Measurements from ENCODE around the gene VANGL1. TPM values are rescaled to one million over a fixed set of nuclear protein-coding genes. Genes with fewer than 3 reads are reported as not detected.

Gene VANGL1
- total and polyA plus RNA-seq, 2 of the 13 experiments (the other 11 are each of a cell fraction or from before 2014, with no cell fraction given) = 5.3 to 9.4 TPM

DNA sequence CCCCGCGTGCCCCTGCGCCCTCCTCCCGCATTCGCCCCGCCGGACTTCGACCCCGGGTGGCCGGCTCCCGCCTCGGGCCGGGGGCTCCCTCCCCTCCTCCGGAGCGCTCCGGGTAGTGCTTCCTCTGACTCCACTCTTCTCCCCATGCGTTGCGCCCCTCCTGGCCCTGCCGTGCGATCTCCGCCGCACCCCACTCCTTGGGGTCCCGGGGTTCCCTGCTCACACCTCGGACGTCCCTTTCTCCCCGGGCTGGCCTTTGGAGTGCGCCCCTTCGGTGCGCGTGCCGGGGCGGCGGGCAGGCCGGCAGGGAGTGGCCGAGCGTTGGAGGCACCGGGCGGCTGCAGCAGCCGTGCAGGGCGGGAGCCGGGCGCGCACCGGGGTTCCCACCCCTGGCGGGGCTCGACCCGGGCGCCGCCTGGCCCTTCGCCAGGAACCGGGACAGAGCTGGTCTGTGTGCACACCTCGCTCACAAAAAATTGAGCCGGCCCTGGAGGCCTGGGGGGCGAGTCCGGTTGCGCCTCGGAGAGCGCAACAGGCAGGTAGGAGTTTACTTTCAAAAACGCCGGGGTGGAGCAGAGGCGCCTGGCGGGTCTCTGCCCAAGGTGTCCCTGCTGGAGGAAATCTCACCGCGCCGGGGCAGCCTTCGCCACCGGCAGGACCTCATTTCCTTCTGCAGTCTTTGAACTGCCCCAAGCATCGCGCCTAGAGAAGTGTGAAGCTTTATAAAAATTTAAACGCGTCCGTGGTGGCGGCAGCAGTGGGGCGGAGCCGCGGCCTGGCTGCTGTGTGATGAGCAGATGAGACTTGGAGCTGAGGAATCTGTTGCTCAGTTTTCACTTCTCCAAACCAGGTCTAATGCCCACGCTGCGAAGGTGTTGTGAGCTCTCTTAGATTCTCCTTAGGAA lies 650 bp downstream of the VANGL1 start (continued):
- TF ChIP-seq ETV5 (CRISPR knock-in tag; IDR thresholded peaks at IDR 0.05; ENCODE audit: borderline replicate concordance) = peak; percentile 10; the same call in 1 of the 2 replicates
- no peak for TF ChIP-seq ZNF296 (CRISPR knock-in tag; conservative IDR thresholded peaks at IDR 0.05)
- TF ChIP-seq MYC (CRISPR knock-in tag; IDR thresholded peaks at IDR 0.05; ENCODE audit: borderline replicate concordance) = peak; percentile 45; the same call in 1 of the 2 replicates
- TF ChIP-seq, protein P1, sequence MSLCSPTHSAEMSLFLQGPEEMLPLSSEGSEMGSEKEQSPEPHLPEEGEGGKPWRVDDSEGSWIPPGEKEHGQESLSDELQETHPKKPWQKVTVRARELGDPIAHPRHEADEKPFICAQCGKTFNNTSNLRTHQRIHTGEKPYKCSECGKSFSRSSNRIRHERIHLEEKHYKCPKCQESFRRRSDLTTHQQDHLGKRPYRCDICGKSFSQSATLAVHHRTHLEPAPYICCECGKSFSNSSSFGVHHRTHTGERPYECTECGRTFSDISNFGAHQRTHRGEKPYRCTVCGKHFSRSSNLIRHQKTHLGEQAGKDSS (CRISPR knock-in tag; IDR thresholded peaks at IDR 0.05; ENCODE audit: borderline replicate concordance, low read depth) = no peak
- TF ChIP-seq SIN3A (IDR thresholded peaks at IDR 0.05; ENCODE audit: borderline replicate concordance, low read depth, low read length) = no peak
- no peak for TF ChIP-seq PHF5A (CRISPR knock-in tag; IDR thresholded peaks at IDR 0.05; ENCODE audit: low read depth, unreplicated experiment)
- no peak for TF ChIP-seq ZNF205 (CRISPR knock-in tag; IDR thresholded peaks at IDR 0.05)
- TF ChIP-seq, protein P2, sequence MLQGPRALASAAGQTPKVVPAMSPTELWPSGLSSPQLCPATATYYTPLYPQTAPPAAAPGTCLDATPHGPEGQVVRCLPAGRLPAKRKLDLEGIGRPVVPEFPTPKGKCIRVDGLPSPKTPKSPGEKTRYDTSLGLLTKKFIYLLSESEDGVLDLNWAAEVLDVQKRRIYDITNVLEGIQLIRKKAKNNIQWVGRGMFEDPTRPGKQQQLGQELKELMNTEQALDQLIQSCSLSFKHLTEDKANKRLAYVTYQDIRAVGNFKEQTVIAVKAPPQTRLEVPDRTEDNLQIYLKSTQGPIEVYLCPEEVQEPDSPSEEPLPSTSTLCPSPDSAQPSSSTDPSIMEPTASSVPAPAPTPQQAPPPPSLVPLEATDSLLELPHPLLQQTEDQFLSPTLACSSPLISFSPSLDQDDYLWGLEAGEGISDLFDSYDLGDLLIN (CRISPR knock-in tag; IDR thresholded peaks at IDR 0.05; ENCODE audit: borderline replicate concordance) = no peak
- TF ChIP-seq KMT2B (CRISPR knock-in tag; IDR thresholded peaks at IDR 0.05) = no peak
- TF ChIP-seq STAT5B (CRISPR knock-in tag; IDR thresholded peaks at IDR 0.05) = no peak
- TF ChIP-seq NFRKB (IDR thresholded peaks at IDR 0.05) = no peak
- TF ChIP-seq, protein P3, sequence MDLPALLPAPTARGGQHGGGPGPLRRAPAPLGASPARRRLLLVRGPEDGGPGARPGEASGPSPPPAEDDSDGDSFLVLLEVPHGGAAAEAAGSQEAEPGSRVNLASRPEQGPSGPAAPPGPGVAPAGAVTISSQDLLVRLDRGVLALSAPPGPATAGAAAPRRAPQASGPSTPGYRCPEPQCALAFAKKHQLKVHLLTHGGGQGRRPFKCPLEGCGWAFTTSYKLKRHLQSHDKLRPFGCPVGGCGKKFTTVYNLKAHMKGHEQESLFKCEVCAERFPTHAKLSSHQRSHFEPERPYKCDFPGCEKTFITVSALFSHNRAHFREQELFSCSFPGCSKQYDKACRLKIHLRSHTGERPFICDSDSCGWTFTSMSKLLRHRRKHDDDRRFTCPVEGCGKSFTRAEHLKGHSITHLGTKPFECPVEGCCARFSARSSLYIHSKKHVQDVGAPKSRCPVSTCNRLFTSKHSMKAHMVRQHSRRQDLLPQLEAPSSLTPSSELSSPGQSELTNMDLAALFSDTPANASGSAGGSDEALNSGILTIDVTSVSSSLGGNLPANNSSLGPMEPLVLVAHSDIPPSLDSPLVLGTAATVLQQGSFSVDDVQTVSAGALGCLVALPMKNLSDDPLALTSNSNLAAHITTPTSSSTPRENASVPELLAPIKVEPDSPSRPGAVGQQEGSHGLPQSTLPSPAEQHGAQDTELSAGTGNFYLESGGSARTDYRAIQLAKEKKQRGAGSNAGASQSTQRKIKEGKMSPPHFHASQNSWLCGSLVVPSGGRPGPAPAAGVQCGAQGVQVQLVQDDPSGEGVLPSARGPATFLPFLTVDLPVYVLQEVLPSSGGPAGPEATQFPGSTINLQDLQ (CRISPR knock-in tag; IDR thresholded peaks at IDR 0.05) = no peak
- no peak for TF ChIP-seq ZNF678 (CRISPR knock-in tag; IDR thresholded peaks at IDR 0.05)
- TF ChIP-seq, protein P4, sequence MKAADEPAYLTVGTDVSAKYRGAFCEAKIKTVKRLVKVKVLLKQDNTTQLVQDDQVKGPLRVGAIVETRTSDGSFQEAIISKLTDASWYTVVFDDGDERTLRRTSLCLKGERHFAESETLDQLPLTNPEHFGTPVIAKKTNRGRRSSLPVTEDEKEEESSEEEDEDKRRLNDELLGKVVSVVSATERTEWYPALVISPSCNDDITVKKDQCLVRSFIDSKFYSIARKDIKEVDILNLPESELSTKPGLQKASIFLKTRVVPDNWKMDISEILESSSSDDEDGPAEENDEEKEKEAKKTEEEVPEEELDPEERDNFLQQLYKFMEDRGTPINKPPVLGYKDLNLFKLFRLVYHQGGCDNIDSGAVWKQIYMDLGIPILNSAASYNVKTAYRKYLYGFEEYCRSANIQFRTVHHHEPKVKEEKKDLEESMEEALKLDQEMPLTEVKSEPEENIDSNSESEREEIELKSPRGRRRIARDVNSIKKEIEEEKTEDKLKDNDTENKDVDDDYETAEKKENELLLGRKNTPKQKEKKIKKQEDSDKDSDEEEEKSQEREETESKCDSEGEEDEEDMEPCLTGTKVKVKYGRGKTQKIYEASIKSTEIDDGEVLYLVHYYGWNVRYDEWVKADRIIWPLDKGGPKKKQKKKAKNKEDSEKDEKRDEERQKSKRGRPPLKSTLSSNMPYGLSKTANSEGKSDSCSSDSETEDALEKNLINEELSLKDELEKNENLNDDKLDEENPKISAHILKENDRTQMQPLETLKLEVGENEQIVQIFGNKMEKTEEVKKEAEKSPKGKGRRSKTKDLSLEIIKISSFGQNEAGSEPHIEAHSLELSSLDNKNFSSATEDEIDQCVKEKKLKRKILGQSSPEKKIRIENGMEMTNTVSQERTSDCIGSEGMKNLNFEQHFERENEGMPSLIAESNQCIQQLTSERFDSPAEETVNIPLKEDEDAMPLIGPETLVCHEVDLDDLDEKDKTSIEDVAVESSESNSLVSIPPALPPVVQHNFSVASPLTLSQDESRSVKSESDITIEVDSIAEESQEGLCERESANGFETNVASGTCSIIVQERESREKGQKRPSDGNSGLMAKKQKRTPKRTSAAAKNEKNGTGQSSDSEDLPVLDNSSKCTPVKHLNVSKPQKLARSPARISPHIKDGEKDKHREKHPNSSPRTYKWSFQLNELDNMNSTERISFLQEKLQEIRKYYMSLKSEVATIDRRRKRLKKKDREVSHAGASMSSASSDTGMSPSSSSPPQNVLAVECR (CRISPR knock-in tag; IDR thresholded peaks at IDR 0.05; ENCODE audit: borderline replicate concordance) = no peak; the same call in 1 of the 2 replicates
- TF ChIP-seq ZNF564 (CRISPR knock-in tag; IDR thresholded peaks at IDR 0.05) = no peak
- TF ChIP-seq, protein P5, sequence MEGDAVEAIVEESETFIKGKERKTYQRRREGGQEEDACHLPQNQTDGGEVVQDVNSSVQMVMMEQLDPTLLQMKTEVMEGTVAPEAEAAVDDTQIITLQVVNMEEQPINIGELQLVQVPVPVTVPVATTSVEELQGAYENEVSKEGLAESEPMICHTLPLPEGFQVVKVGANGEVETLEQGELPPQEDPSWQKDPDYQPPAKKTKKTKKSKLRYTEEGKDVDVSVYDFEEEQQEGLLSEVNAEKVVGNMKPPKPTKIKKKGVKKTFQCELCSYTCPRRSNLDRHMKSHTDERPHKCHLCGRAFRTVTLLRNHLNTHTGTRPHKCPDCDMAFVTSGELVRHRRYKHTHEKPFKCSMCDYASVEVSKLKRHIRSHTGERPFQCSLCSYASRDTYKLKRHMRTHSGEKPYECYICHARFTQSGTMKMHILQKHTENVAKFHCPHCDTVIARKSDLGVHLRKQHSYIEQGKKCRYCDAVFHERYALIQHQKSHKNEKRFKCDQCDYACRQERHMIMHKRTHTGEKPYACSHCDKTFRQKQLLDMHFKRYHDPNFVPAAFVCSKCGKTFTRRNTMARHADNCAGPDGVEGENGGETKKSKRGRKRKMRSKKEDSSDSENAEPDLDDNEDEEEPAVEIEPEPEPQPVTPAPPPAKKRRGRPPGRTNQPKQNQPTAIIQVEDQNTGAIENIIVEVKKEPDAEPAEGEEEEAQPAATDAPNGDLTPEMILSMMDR (CRISPR knock-in tag; IDR thresholded peaks at IDR 0.05) = no peak; the same call in 1 of the 2 replicates
- no peak; the same call in 1 of the 2 replicates for TF ChIP-seq HOXA3 (CRISPR knock-in tag; IDR thresholded peaks at IDR 0.05)
- TF ChIP-seq ZKSCAN5 (CRISPR knock-in tag; IDR thresholded peaks at IDR 0.05) = no peak
